ENCODE data around the gene ING2. TPM values are rescaled to one million over a fixed set of nuclear protein-coding genes. Genes with fewer than 3 reads are reported as not detected.
"Not testable (repeated sequence)": the region's sequence is repeated elsewhere in the genome, so short reads cannot be mapped to it uniquely, and the experiment has no call there.

ING2 gene
- total RNA-seq, 2 experiments from 2014 or later = 15.3 to 15.4 TPM

- no peaks in the 10 kb centered on the region for H3K4me1 Mint-ChIP-seq (ENCODE audit: low read depth)
- ATAC-seq (peak; percentile 78), DNase-seq (peak; percentile 86)
- ChIA-PET CTCF (interaction anchor here (0.6 kb wide), 1 partner anchor 131 kb away, joined by 3 read pairs; no protein-coding TSS in a partner anchor), POLR2A (no interaction called here)
- H3K9me3 Mint-ChIP-seq (ENCODE audit: insufficient read depth) = no peaks in the 10 kb centered on the region
- H3K27me3 Mint-ChIP-seq (ENCODE audit: low read depth) = peaks cover 18% of the 10 kb centered on the region
- no peaks in the 10 kb centered on the region for H3K36me3 Mint-ChIP-seq (ENCODE audit: low read depth)
- H3K4me3 Mint-ChIP-seq = no peak overlapping the region
- H3K27ac Mint-ChIP-seq = no peak overlapping the region
Observed at GRCh38 chr4:183471946-183472708, 32.7 kb upstream of the ING2 start.

- CTCF ChIA-PET = interaction anchor here (0.6 to 1.1 kb wide), 2 partner anchors 101 to 539 kb away, joined by 3 read pairs; no protein-coding TSS in a partner anchor
- H3K4me1 Mint-ChIP-seq (ENCODE audit: low read depth) = no peaks in the 10 kb centered on the region
- no peak overlapping the region for H3K4me3 Mint-ChIP-seq
- ATAC-seq (no peak), DNase-seq (no peak)
- no peak overlapping the region for H3K27ac Mint-ChIP-seq
- peaks cover 6% of the 10 kb centered on the region for H3K27me3 Mint-ChIP-seq (ENCODE audit: low read depth)
- no peaks in the 10 kb centered on the region for H3K9me3 Mint-ChIP-seq (ENCODE audit: insufficient read depth)
- POLR2A ChIA-PET = interaction anchor here (1.2 kb wide), 1 partner anchor 20 kb away, joined by 3 read pairs; no protein-coding TSS in a partner anchor
- H3K36me3 Mint-ChIP-seq (ENCODE audit: low read depth) = no peaks in the 10 kb centered on the region
Observed at GRCh38 chr4:183478123-183478522, 26.7 kb upstream of the ING2 start.

GRCh38 chr4:183478926-183479325 is 25.9 kb upstream of the ING2 start:
- H3K4me3 Mint-ChIP-seq = no peak overlapping the region
- no peaks in the 10 kb centered on the region for H3K36me3 Mint-ChIP-seq (ENCODE audit: low read depth)
- no peak overlapping the region for H3K27ac Mint-ChIP-seq
- H3K27me3 Mint-ChIP-seq (ENCODE audit: low read depth) = peaks cover 6% of the 10 kb centered on the region
- ChIA-PET CTCF (interaction anchor here (0.6 to 1.1 kb wide), 2 partner anchors 100 to 538 kb away, joined by 3 read pairs; no protein-coding TSS in a partner anchor), POLR2A (no interaction called here)
- no peaks in the 10 kb centered on the region for H3K9me3 Mint-ChIP-seq (ENCODE audit: insufficient read depth)
- ATAC-seq (no peak), DNase-seq (no peak)
- H3K4me1 Mint-ChIP-seq (ENCODE audit: low read depth) = no peaks in the 10 kb centered on the region

- H3K9me3 Mint-ChIP-seq (ENCODE audit: insufficient read depth); DNase-seq; H3K4me1 Mint-ChIP-seq (ENCODE audit: low read depth); H3K36me3 Mint-ChIP-seq (ENCODE audit: low read depth); H3K4me3 Mint-ChIP-seq; H3K27ac Mint-ChIP-seq; POLR2A ChIA-PET; ATAC-seq; H3K27me3 Mint-ChIP-seq (ENCODE audit: low read depth); CTCF ChIA-PET: not testable (repeated sequence)
Observed at GRCh38 chr4:183482515-183483095, 22.3 kb upstream of the ING2 start.

- no peaks in the 10 kb centered on the region for H3K36me3 Mint-ChIP-seq (ENCODE audit: low read depth)
- no peak for ATAC-seq
- POLR2A ChIA-PET = no interaction called here
- no peaks in the 10 kb centered on the region for H3K9me3 Mint-ChIP-seq (ENCODE audit: insufficient read depth)
- no peaks in the 10 kb centered on the region for H3K4me1 Mint-ChIP-seq (ENCODE audit: low read depth)
- no peak for DNase-seq
- no peak overlapping the region for H3K27ac Mint-ChIP-seq
- CTCF ChIA-PET = no interaction called here
- H3K4me3 Mint-ChIP-seq = no peak overlapping the region
- H3K27me3 Mint-ChIP-seq (ENCODE audit: low read depth) = no peaks in the 10 kb centered on the region
Observed at GRCh38 chr4:183483997-183484396, 20.9 kb upstream of the ING2 start.

GRCh38 chr4:183485411-183486160 is 19.3 kb upstream of the ING2 start:
- POLR2A ChIA-PET = no interaction called here
- no peaks in the 10 kb centered on the region for H3K4me1 Mint-ChIP-seq (ENCODE audit: low read depth)

GRCh38 chr4:183492791-183493222 is 12.1 kb upstream of the ING2 start:
- Mint-ChIP-seq H3K27ac (no peak overlapping the region), H3K4me3 (no peak overlapping the region), H3K9me3 (ENCODE audit: insufficient read depth) (no peaks in the 10 kb centered on the region), H3K4me1 (ENCODE audit: low read depth) (no peaks in the 10 kb centered on the region), H3K36me3 (ENCODE audit: low read depth) (peaks cover 14% of the 10 kb centered on the region), H3K27me3 (ENCODE audit: low read depth) (no peaks in the 10 kb centered on the region)
- DNase-seq (no peak), ATAC-seq (no peak)
- CTCF ChIA-PET = interaction anchor here (0.6 kb wide), 1 partner anchor 572 kb away, joined by 3 read pairs; no protein-coding TSS in a partner anchor
- POLR2A ChIA-PET = interaction anchor here (1.3 kb wide), 1 partner anchor 11 kb away, joined by 7 read pairs; no protein-coding TSS in a partner anchor

More at GRCh38 chr4:183485411-183486160, 19.3 kb upstream of the ING2 start:
- Mint-ChIP-seq H3K36me3 (ENCODE audit: low read depth) (no peaks in the 10 kb centered on the region), H3K27me3 (ENCODE audit: low read depth) (no peaks in the 10 kb centered on the region), H3K4me3 (no peak overlapping the region), H3K27ac (no peak overlapping the region), H3K9me3 (ENCODE audit: insufficient read depth) (no peaks in the 10 kb centered on the region)
- CTCF ChIA-PET = no interaction called here
- no peak for DNase-seq
- ATAC-seq = no peak

- POLR2A ChIA-PET = interaction anchor here (1.3 kb wide), 1 partner anchor 10 kb away, joined by 7 read pairs; no protein-coding TSS in a partner anchor
- Mint-ChIP-seq H3K27me3 (ENCODE audit: low read depth) (no peaks in the 10 kb centered on the region), H3K27ac (no peak overlapping the region), H3K4me1 (ENCODE audit: low read depth) (no peaks in the 10 kb centered on the region), H3K9me3 (ENCODE audit: insufficient read depth) (no peaks in the 10 kb centered on the region), H3K36me3 (ENCODE audit: low read depth) (peaks cover 14% of the 10 kb centered on the region), H3K4me3 (no peak overlapping the region)
- CTCF ChIA-PET = interaction anchor here (0.6 kb wide), 1 partner anchor 572 kb away, joined by 3 read pairs; no protein-coding TSS in a partner anchor
- no peak for DNase-seq
- no peak for ATAC-seq
Observed at GRCh38 chr4:183493246-183493645, 11.6 kb upstream of the ING2 start.

GRCh38 chr4:183495184-183495583 is 9.7 kb upstream of the ING2 start:
- Mint-ChIP-seq H3K27me3 (ENCODE audit: low read depth) (no peaks in the 10 kb centered on the region), H3K4me1 (ENCODE audit: low read depth) (peaks cover 8% of the 10 kb centered on the region), H3K4me3 (no peak overlapping the region), H3K27ac (no peak overlapping the region), H3K36me3 (ENCODE audit: low read depth) (peaks cover 14% of the 10 kb centered on the region), H3K9me3 (ENCODE audit: insufficient read depth) (no peaks in the 10 kb centered on the region)
- no peak for ATAC-seq
- ChIA-PET POLR2A (interaction anchor here (1.0 kb wide), 1 partner anchor 8 kb away, joined by 3 read pairs; no protein-coding TSS in a partner anchor), CTCF (no interaction called here)
- DNase-seq = no peak

GRCh38 chr4:183499389-183499788 is 5.5 kb upstream of the ING2 start:
- H3K9me3 Mint-ChIP-seq (ENCODE audit: insufficient read depth) = no peaks in the 10 kb centered on the region
- POLR2A ChIA-PET = no interaction called here
- peaks cover 24% of the 10 kb centered on the region for H3K4me1 Mint-ChIP-seq (ENCODE audit: low read depth)
- no peak overlapping the region for H3K27ac Mint-ChIP-seq
- H3K36me3 Mint-ChIP-seq (ENCODE audit: low read depth) = no peaks in the 10 kb centered on the region
- CTCF ChIA-PET = no interaction called here
- no peaks in the 10 kb centered on the region for H3K27me3 Mint-ChIP-seq (ENCODE audit: low read depth)
- no peak overlapping the region for H3K4me3 Mint-ChIP-seq
- no peak for ATAC-seq
- DNase-seq = no peak

- H3K4me3 Mint-ChIP-seq = no peak overlapping the region
- H3K27me3 Mint-ChIP-seq (ENCODE audit: low read depth) = no peaks in the 10 kb centered on the region
- H3K4me1 Mint-ChIP-seq (ENCODE audit: low read depth) = peaks cover 24% of the 10 kb centered on the region
- H3K9me3 Mint-ChIP-seq (ENCODE audit: insufficient read depth) = no peaks in the 10 kb centered on the region
- DNase-seq = no peak
- ATAC-seq = no peak
- CTCF ChIA-PET = no interaction called here
- H3K36me3 Mint-ChIP-seq (ENCODE audit: low read depth) = no peaks in the 10 kb centered on the region
- POLR2A ChIA-PET = no interaction called here
- no peak overlapping the region for H3K27ac Mint-ChIP-seq
Observed at GRCh38 chr4:183499801-183500200, 5.1 kb upstream of the ING2 start.

Data from activated CD8-positive, alpha-beta T cell treated with anti-CD3 and anti-CD28 coated beads, Interleukin-2, amount 10 ng/mL, durations not matched to agents 7 days and 5 days (primary cell).